Uterus (tissue), 2 donors: Measurements from ENCODE around the gene PROM1.

ENCODE experiments used
- CTCF ChIP-seq, 4 experiments: fragments of 200-600 bp in 2 of 4; fragments of 450-650 bp in 2 of 4; sonication (generic) in 2 of 4; IDR thresholded peaks; one replicate each; pipeline ENCODE4 v1.5.1; 2016 to 2019; ENCODE audit warnings: antibody characterized with exemption in 4 of 4, mild to moderate bottlenecking in 2 of 4, moderate library complexity in 1 of 4
- POLR2A ChIP-seq, 2 donors: fragments of 450-650 bp; IDR thresholded peaks; one replicate each; pipeline ENCODE4 v1.6.1; 2016; ENCODE audit warnings: antibody characterized with exemption in 2 of 2, mild to moderate bottlenecking in 1 of 2, moderate library complexity in 1 of 2

- TF ChIP-seq CTCF (IDR thresholded peaks at IDR 0.05) (no peak), POLR2A (IDR thresholded peaks at IDR 0.05) (no peak)
These were observed 4.8 kb upstream of the PROM1 start for GRCh38 chr4:16088601-16089000.
